HG03175 (cell line): ENCODE results near the gene CAPN7.
"Not testable (repeated sequence)": the region's sequence is repeated elsewhere in the genome, so short reads cannot be mapped to it uniquely, and the experiment has no call there.

Experiments used
- ATAC-seq: cut with Tn5 transposase; IDR thresholded peaks from one replicate; pipeline ENCODE4 v1.9.1; 2021; ENCODE audit warnings: mild to moderate bottlenecking, moderate library complexity; ENCODE audit not compliant: unreplicated experiment

Gene CAPN7

GRCh38 chr3:15205934-15206661, at the start of gene CAPN7:
Gene CAPN7 (plus strand): TSS chr3:15206246. CDS start chr3:15206496, 250 bp downstream.
- peak; percentile 89 for ATAC-seq

GRCh38 chr3:15157441-15157840, 48.6 kb upstream of the CAPN7 start:
- no peak for ATAC-seq

GRCh38 chr3:15159501-15160136, 46.4 kb upstream of the CAPN7 start:
- no peak for ATAC-seq

- no peak for ATAC-seq
Observed at GRCh38 chr3:15160662-15161061, 45.4 kb upstream of the CAPN7 start.

GRCh38 chr3:15161133-15161532, 44.9 kb upstream of the CAPN7 start:
- ATAC-seq = no peak

- ATAC-seq = not testable (repeated sequence)
Observed at GRCh38 chr3:15163656-15164055, 42.4 kb upstream of the CAPN7 start.

- ATAC-seq = no peak
Observed at GRCh38 chr3:15164340-15164739, 41.7 kb upstream of the CAPN7 start.

GRCh38 chr3:15165061-15165460, 41.0 kb upstream of the CAPN7 start:
- ATAC-seq = no peak

GRCh38 chr3:15166391-15166790, 39.7 kb upstream of the CAPN7 start:
- not testable (repeated sequence) for ATAC-seq

GRCh38 chr3:15171096-15171495, 35.0 kb upstream of the CAPN7 start:
- peak; percentile 64 for ATAC-seq

GRCh38 chr3:15172806-15173205, 33.2 kb upstream of the CAPN7 start:
- ATAC-seq = no peak

- ATAC-seq = no peak
Observed at GRCh38 chr3:15174953-15175352, 31.1 kb upstream of the CAPN7 start.

GRCh38 chr3:15175605-15176004, 30.4 kb upstream of the CAPN7 start:
- no peak for ATAC-seq

GRCh38 chr3:15180042-15180611, 25.9 kb upstream of the CAPN7 start:
- ATAC-seq = peak; percentile 68

- no peak for ATAC-seq
Observed at GRCh38 chr3:15181511-15181910, 24.5 kb upstream of the CAPN7 start.

GRCh38 chr3:15181963-15182362, 24.1 kb upstream of the CAPN7 start:
- ATAC-seq = no peak

GRCh38 chr3:15183011-15183410, 23.0 kb upstream of the CAPN7 start:
- no peak for ATAC-seq

- no peak for ATAC-seq
Observed at GRCh38 chr3:15185404-15185803, 20.6 kb upstream of the CAPN7 start.

- no peak for ATAC-seq
Observed at GRCh38 chr3:15186101-15186476, 20.0 kb upstream of the CAPN7 start.

- not testable (repeated sequence) for ATAC-seq
Observed at GRCh38 chr3:15186477-15187164, 19.4 kb upstream of the CAPN7 start.

GRCh38 chr3:15197340-15198029, 8.6 kb upstream of the CAPN7 start:
- no peak for ATAC-seq
